ENCODE data around the gene LYG2. TPM values are rescaled to one million over a fixed set of nuclear protein-coding genes. Genes with fewer than 3 reads are reported as not detected.
"Not testable (repeated sequence)": the region's sequence is repeated elsewhere in the genome, so short reads cannot be mapped to it uniquely, and the experiment has no call there.

The LYG2 gene, protein sequence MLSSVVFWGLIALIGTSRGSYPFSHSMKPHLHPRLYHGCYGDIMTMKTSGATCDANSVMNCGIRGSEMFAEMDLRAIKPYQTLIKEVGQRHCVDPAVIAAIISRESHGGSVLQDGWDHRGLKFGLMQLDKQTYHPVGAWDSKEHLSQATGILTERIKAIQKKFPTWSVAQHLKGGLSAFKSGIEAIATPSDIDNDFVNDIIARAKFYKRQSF
- polyA plus RNA-seq (ENCODE audit: insufficient read length in 10 of 10), result under 1 TPM in 3 of 10 donors, not detected in 7; 0.26 to 0.73 (median 0.56) TPM
- long read RNA-seq, donor 1, result 0 reads
- long read RNA-seq, donor 2, result 0 reads
- long read RNA-seq, donor 3, result 0 reads
- long read RNA-seq, donor 4, result 0 reads
- long read RNA-seq, donor 5, result 0 reads
- long read RNA-seq, donor 6, result 0 reads
- long read RNA-seq, donor 7, result 0 reads
- long read RNA-seq, donor 8, result 0 reads
- long read RNA-seq, donor 9, result 0 reads

GRCh38 chr2:99255491-99256318 lies at the start of gene LYG2:
LYG2 (minus strand) TSS chr2:99255666; CDS start chr2:99254260, 1,406 bp downstream.
- DNase-seq, result no peak

- not testable (repeated sequence) for DNase-seq
Measured at GRCh38 chr2:99301097-99301496, 45.6 kb upstream of the LYG2 start, which contains the start of gene LYG1. LYG1 (minus strand) TSS chr2:99301197; CDS start chr2:99295670, 5,527 bp downstream.

DNA sequence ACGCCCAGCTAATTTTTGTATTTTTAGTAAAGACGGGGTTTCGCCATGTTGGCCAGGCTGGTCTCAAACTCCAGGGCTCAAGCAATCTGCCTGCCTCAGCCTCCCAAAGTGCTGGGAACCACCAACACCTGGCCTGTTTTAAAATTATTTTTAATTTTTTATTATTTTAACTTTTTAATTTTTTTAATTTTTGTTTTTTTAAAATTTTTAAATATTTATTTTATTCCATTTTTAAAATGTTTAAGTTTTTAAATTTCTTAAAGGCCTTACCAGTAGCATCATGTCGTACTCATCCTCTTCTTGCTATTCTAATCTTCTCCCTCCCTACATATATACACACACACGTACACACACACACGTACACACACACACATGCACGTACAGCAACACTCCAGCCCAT lies 44.1 kb upstream of the LYG2 start:
- no peak for DNase-seq

GRCh38 chr2:99297994-99298393 lies 42.5 kb upstream of the LYG2 start:
- peak in 1 of 3 donors; percentile 5 for DNase-seq

DNA sequence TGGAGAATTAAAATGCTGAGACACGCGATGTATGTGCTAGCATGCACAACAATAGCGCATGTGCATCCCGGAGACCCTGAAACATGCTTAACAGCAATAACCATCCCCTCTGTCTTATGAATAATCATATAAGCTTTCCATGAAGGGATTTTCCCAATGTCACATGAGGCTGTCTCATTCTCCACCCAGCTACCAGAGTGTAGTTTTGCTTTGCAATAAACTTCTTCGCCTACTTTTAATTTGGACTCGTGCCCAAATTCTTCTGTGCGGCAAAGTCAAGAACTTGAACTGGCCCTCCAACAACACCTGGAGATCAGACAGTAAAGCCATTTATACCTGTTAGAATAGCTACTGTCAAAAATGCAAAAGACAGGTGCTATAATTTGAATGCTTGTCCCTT lies 30.1 kb upstream of the LYG2 start:
- no peak for DNase-seq

GRCh38 chr2:99279969-99280695 lies 24.7 kb upstream of the LYG2 start:
- DNase-seq, result no peak

DNA sequence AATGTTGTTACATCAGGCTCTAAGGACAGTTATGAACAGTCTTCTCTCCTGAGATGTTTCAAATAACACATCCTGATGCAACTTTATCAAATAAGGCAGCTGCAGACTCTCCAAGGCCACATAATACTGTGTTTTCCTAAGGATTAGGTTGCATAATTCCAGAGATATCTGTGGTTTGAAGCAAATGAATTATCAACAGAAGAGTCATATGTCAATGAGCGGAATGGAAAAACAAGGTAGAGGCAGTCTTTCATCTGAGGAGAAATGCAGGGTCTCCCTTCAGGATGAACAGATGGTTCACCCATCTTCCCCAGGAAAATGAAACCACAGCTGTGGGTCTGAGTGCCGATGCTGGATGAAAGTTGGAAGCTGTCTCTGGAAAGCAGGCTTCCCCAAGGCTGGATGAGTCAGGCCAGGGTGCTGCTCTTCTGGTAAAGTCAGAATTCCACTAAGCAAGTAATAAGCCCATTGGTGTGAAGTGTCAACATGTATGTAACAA lies 23.4 kb upstream of the LYG2 start:
- DNase-seq, result peak in 1 of 3 donors; percentile 83

GRCh38 chr2:99278195-99278765 lies 22.8 kb upstream of the LYG2 start:
- DNase-seq, result not testable (repeated sequence)

DNA sequence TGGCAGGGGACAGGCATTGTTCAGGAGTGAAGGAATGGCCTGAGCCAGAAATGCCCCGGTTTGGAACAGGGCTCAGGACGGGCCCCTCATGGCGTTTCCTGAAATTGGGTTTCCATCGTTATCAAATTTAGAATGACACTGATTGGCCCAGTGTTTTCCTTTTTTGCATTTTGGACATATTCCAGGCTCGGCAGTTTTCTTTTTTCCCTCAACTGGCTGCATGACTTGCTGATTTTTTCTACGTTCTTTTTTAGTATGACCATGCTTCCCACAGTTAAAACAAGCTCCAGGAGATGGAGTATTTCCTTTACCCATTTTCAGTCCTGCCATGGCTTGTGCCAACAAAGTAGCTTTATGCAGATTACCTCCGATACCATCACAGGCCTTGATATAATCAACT lies 20.4 kb upstream of the LYG2 start:
- DNase-seq, result peak in 1 of 3 donors; percentile 2

- no peak for DNase-seq
Measured at GRCh38 chr2:99261242-99261641, 5.8 kb upstream of the LYG2 start.

DNA sequence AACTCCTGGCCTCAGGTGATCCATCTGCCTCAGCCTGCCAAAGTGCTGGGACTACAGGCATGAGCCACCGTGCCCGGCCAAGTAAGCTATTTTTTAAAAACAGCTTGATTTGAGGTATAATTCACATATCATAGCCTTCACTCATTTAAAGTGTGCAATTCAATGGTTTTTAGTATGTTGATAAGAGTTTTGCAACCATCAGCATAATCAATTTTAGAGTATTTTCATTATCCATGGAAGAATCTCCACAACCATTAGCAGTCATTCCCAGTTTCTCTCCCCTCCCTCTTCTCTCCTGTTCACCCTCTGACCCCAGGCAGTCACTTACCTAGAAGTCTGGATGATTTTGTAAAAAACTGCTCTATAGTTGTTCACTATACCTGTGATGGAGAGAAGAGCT lies 4.7 kb upstream of the LYG2 start:
- no peak for DNase-seq

GRCh38 chr2:99259465-99259864 lies 4.0 kb upstream of the LYG2 start:
- DNase-seq, result no peak

DNA sequence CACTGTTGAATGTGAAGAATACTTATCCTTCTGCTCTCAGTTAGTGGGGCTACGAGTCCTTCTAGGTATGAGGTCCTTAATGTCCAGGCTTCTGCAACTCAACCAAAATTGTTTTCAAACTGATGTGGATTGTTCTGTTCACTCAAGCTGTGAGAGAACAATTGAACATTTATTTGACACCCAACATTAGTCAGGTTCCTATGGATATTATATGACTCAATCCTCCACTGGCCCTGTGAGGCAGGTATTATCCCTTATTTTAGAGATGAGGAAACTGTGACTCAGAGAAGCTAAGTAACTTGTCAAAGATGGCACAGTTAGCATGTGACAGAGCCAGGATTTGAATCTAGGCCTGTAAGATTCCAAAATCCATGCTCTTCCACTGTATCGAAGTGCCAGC lies 1.2 kb upstream of the LYG2 start:
- no peak for DNase-seq

GRCh38 chr2:99249951-99250350 lies 5.5 kb downstream of the LYG2 start:
- DNase-seq, result no peak

- DNase-seq, result no peak
Measured at GRCh38 chr2:99242151-99242550, 13.3 kb downstream of the LYG2 start.

DNA sequence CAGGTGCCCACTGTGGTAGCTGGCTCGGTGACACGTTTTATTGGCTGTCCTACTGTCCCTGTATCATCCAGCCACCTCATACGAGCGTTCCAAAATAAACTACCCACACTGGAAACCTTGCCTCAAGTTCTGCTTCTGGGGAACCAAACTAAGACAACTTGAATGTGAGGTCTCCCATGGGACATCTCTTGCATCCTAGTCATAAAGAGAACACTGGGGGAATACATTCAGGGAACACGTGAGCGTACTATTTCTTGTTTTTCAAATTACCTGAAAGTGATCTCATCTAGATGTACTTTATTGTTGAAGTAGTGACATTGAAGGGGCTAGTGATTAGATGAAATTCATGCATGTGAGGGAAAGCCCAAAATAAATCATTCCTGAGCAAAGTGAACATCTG lies 15.0 kb downstream of the LYG2 start:
- no peak for DNase-seq

DNA sequence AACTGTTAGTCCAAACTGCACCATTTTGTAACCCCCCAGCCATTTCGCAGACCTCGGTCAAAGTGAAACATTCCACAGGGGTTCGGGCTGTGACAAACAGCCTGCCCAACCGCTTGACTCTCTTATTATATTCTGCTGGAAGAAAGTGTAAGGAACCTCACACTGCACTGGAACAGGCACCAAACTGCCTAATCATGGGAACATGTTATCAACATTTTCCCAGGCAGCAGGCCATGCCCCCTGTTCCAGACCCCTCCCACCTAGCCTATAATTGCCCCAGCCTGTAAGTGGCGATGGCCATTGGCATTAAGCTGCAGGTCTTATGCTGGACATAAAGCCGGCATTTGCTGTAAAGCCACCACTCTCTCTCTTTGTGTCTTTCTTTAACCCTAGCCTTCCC lies 16.9 kb downstream of the LYG2 start:
- DNase-seq, result no peak

GRCh38 chr2:99233177-99233576 lies 22.3 kb downstream of the LYG2 start:
- not testable (repeated sequence) for DNase-seq

DNA sequence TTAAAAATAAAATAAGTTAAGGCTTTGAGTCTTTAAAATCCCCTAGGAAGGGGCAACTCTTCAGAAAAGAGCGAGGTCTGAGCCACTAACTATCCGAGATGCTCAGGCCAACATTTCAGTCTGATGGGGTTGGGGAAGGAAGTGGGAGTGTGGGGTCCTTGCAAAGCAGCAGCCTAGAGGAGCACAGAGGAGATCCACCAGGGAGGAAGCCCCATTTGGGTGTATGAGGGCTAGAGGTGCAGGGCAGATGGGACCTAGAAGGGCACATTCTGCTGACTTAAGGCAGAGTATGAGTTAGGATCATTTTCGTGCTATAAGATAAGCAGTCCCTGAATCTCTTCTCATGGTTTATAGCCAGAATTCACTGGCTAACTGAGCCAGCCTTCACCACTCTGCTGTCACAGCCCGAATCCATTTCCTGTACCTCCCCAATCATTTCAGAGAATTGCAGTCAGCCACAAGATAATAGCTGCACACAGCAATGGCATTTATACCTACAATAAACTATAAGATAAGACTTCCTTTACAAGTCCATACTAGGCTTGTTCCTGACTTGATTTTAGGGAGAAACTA lies 37.5 kb downstream of the LYG2 start:
- DNase-seq, result no peak

GRCh38 chr2:99216096-99216495 lies 39.4 kb downstream of the LYG2 start:
- DNase-seq, result no peak

DNA sequence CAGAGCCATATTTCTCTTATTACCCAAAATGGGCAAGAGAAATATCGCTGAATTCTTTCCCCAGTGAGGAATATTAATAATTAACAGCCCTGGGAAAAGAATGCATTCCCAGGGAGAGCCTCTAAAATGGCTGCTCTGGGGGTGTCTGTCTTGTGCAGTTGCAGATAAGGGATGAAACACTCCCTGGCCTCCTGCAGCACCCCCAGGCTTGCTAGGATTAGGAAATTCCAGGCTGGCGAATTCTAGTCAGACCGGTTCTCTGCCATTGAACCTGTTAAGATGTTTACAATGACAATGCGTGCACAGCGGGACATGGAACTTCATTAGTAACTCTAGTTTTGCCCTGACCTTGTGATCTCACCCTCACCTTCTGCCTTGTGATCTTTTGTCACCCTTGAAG lies 50.0 kb downstream of the LYG2 start:
- DNase-seq, result no peak
